ENCODE measurements around the gene RAMACL. TPM values are rescaled to one million over a fixed set of nuclear protein-coding genes. Genes with fewer than 3 reads are reported as not detected.

The RAMACL gene
- total RNA-seq, 1 donor from 2014 or later = 0.30 TPM

DNA sequence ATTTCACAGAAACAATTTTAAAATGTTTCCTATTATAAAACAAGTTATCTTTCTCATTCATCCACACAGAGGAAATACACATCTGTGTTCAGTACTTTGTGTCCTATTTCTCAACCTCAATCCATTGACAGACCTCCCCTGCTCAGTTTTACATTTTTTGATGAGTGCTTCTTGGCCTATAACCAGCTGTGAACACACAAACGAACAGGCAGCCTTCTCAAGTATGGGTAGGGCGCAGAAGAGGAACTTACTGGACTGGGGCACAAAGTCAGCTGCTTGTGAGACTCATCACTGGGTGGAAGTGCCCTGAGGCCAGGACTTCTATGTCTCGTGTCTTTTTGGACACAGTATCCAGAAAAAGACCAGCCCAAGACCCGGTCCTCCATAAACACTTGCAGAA lies 37.8 kb upstream of the RAMACL start:
- Mint-ChIP-seq H3K4me3 (no peak overlapping the region), H3K27ac (no peak overlapping the region), H3K9me3 (no peaks in the 10 kb centered on the region), H3K4me1 (peaks cover 15% of the 10 kb centered on the region), H3K27me3 (peaks cover 31% of the 10 kb centered on the region), H3K36me3 (ENCODE audit: low read depth) (no peaks in the 10 kb centered on the region)
- intact Hi-C loops (cut with micrococcal nuclease) = loop anchor here (10.0 kb wide), 1 partner anchor 731 kb away; no protein-coding TSS in a partner anchor
- no peak for DNase-seq

DNA sequence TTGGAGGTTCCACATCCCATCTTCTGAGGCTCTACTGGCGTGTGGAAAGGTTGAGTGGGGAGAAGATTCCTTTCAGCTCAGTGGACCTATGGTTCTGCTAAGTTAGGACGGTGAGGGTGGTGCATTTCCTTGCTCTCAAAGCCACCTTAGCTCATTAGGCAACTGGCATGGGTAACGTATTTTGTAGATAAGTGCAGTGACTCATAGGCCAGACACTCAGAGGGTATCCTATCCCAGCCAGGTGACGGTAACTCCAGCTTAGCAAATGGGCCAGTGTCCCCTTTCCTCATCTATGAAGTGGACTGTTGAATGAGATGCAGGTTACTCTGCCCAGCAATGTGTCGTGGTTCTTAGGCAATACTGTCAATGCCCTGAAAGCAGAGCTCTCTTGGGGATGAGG lies 36.8 kb upstream of the RAMACL start:
- Mint-ChIP-seq H3K27me3 (peaks cover 26% of the 10 kb centered on the region), H3K9me3 (no peaks in the 10 kb centered on the region), H3K4me1 (peaks cover 10% of the 10 kb centered on the region), H3K4me3 (no peak overlapping the region), H3K36me3 (ENCODE audit: low read depth) (no peaks in the 10 kb centered on the region), H3K27ac (no peak overlapping the region)
- intact Hi-C loops (cut with micrococcal nuclease) = loop anchor here (10.0 kb wide), 1 partner anchor 731 kb away; no protein-coding TSS in a partner anchor
- DNase-seq = no peak

- DNase-seq = no peak
- peaks cover 23% of the 10 kb centered on the region for H3K27me3 Mint-ChIP-seq
- no peak overlapping the region for H3K27ac Mint-ChIP-seq
- peaks cover 3% of the 10 kb centered on the region for H3K4me1 Mint-ChIP-seq
- H3K36me3 Mint-ChIP-seq (ENCODE audit: low read depth) = no peaks in the 10 kb centered on the region
- no peaks in the 10 kb centered on the region for H3K9me3 Mint-ChIP-seq
- intact Hi-C loops (cut with micrococcal nuclease) = loop anchor here (10.0 kb wide), 1 partner anchor 734 kb away; no protein-coding TSS in a partner anchor
- H3K4me3 Mint-ChIP-seq = no peak overlapping the region
Measured at GRCh38 chr6:166621114-166621540, 34.6 kb upstream of the RAMACL start.

DNA sequence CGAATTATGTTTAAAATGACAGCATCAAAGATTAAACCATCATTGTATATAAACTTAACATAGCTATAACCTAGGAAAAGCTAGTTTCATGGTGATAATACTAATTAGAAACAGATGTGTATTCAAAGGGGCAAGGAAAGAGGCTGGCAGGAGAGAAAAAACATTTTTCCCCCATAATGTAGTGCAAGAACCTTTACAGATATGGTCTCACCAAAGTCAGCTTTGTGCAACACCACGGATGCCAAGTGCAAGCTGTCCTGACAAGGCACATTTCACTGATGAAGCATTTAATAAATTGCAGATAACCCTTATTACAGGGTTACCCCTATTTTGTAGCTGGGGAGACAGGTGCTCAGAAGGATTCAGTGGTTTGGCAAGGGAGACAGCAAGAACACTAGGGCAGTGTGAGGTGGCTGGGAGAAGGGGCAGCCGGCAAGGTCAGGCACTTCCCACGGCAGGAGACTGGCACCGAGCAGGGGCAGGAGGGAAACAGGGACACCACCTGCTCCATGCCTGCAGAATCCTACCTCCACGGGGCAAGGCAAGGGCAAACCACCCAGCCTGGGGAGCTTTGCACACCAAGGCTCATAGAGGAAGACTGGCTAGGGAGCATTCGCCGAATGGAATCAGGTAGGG lies 34.1 kb upstream of the RAMACL start:
- Mint-ChIP-seq H3K36me3 (ENCODE audit: low read depth) (no peaks in the 10 kb centered on the region), H3K27ac (no peak overlapping the region), H3K4me3 (no peak overlapping the region), H3K4me1 (peaks cover 3% of the 10 kb centered on the region), H3K9me3 (no peaks in the 10 kb centered on the region), H3K27me3 (peaks cover 18% of the 10 kb centered on the region)
- no peak for DNase-seq
- intact Hi-C loops (cut with micrococcal nuclease) = loop anchor here (10.0 kb wide), 1 partner anchor 734 kb away; no protein-coding TSS in a partner anchor

DNA sequence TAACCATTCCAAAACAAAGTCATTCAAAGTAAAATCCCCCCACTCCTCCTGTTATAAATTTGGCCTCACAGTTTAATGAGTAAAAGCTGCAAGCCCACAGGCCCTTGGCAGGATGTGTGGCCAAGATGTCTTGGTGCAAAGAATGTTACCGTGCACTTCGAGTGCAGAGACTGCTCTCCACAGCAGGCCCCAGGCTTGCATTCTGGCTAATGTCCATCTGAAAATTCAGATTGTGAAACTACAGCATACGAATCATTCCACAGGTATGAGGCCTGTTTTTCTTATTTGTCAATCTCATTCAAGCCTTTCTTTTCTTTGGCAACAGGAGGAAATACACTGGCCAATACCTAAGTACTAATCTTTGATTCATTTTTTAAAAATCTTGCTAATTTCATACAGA lies 33.4 kb upstream of the RAMACL start:
- Mint-ChIP-seq H3K27ac (no peak overlapping the region), H3K4me1 (peaks cover 3% of the 10 kb centered on the region), H3K4me3 (no peak overlapping the region), H3K9me3 (no peaks in the 10 kb centered on the region), H3K27me3 (peaks cover 11% of the 10 kb centered on the region), H3K36me3 (ENCODE audit: low read depth) (no peaks in the 10 kb centered on the region)
- DNase-seq = no peak
- intact Hi-C loops (cut with micrococcal nuclease) = loop anchor here (10.0 kb wide), 1 partner anchor 735 kb away; no protein-coding TSS in a partner anchor

GRCh38 chr6:166618866-166619761 lies 32.6 kb upstream of the RAMACL start:
- no peaks in the 10 kb centered on the region for H3K9me3 Mint-ChIP-seq
- no peak for DNase-seq
- no peak overlapping the region for H3K4me3 Mint-ChIP-seq

GRCh38 chr6:166618251-166618650 lies 31.8 kb upstream of the RAMACL start:
- no peak overlapping the region for H3K4me3 Mint-ChIP-seq
- H3K9me3 Mint-ChIP-seq = no peaks in the 10 kb centered on the region
- H3K27me3 Mint-ChIP-seq = peaks cover 4% of the 10 kb centered on the region
- no peak overlapping the region for H3K27ac Mint-ChIP-seq
- peaks cover 3% of the 10 kb centered on the region for H3K4me1 Mint-ChIP-seq
- no peaks in the 10 kb centered on the region for H3K36me3 Mint-ChIP-seq (ENCODE audit: low read depth)
- DNase-seq = no peak
- intact Hi-C loops (cut with micrococcal nuclease) = no loop called here

More at GRCh38 chr6:166618866-166619761, 32.6 kb upstream of the RAMACL start:
- intact Hi-C loops (cut with micrococcal nuclease) = no loop called here
- no peaks in the 10 kb centered on the region for H3K36me3 Mint-ChIP-seq (ENCODE audit: low read depth)
- peaks cover 6% of the 10 kb centered on the region for H3K27me3 Mint-ChIP-seq
- no peak overlapping the region for H3K27ac Mint-ChIP-seq
- H3K4me1 Mint-ChIP-seq = peaks cover 3% of the 10 kb centered on the region

DNA sequence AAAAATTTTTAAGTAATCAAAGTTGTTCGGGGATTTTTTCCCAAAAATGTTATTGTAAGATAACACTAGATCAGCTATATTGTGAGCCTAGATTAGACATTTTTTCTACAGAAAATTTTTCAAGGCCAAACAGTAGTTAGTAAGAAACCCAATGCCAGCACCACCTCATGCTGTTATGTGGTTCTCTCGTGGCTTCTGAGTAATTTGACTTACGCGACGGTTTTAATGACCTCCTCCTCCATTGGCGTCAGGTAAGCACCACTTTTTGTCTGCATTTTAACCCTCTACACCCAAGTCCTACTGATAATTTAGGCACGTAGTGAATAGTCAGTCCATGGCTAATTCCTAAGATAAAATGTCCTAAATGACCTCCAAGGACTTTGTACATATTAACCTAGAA lies 30.9 kb upstream of the RAMACL start:
- DNase-seq = no peak
- H3K4me1 Mint-ChIP-seq = peaks cover 3% of the 10 kb centered on the region
- intact Hi-C loops (cut with micrococcal nuclease) = no loop called here
- H3K9me3 Mint-ChIP-seq = no peaks in the 10 kb centered on the region
- no peak overlapping the region for H3K4me3 Mint-ChIP-seq
- no peaks in the 10 kb centered on the region for H3K36me3 Mint-ChIP-seq (ENCODE audit: low read depth)
- H3K27ac Mint-ChIP-seq = no peak overlapping the region
- H3K27me3 Mint-ChIP-seq = peaks cover under 1% of the 10 kb centered on the region

DNA sequence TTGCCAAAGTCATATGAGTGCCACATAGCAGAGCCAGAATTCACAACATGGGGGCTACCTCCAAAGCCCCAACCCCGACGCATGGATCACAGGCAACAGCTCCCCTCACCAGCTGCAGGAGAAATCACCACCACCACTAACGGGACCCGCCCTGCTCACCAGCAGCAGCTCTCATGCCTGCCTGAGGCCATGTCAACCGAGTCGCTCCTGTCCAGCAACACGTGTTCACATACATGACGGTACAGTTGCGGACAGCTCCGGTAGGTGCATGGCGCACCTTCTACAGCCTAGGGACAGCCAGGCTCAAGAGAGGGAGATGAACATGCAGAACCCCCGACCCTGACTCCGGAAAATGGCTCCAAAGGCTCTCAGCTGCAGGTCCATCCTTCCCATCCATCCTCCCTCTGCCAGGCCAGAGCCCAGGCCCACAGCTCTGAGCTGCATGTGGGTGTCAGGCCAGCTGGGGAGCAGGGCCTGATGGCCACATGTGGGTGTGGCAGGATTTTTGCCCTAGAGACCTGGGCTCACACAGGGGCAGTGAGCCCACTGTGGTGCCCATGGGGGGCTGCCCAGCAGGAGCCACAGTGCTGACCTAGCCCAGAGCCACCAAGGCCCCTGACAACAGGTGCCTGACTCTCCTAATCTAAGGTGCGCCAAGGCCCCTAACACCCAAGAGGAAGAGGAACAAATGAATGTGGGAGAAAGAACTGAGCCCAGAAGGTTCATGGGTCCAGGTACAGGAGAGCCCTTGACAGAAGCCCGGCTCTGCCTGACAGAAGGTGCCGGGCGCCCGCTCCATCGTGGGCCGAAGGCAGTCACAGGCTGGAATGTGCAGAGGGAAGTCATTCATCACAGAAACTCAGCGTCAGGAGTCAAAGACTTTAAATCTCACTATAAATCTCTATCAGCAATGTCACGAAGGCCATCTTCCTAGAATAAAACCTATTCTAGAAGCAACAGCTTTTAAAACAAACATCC lies 30.1 kb upstream of the RAMACL start:
- Mint-ChIP-seq H3K4me1 (no peaks in the 10 kb centered on the region), H3K36me3 (ENCODE audit: low read depth) (no peaks in the 10 kb centered on the region), H3K4me3 (no peak overlapping the region), H3K27me3 (no peaks in the 10 kb centered on the region), H3K27ac (no peak overlapping the region), H3K9me3 (no peaks in the 10 kb centered on the region)
- no peak for DNase-seq
- intact Hi-C loops (cut with micrococcal nuclease) = no loop called here

DNA sequence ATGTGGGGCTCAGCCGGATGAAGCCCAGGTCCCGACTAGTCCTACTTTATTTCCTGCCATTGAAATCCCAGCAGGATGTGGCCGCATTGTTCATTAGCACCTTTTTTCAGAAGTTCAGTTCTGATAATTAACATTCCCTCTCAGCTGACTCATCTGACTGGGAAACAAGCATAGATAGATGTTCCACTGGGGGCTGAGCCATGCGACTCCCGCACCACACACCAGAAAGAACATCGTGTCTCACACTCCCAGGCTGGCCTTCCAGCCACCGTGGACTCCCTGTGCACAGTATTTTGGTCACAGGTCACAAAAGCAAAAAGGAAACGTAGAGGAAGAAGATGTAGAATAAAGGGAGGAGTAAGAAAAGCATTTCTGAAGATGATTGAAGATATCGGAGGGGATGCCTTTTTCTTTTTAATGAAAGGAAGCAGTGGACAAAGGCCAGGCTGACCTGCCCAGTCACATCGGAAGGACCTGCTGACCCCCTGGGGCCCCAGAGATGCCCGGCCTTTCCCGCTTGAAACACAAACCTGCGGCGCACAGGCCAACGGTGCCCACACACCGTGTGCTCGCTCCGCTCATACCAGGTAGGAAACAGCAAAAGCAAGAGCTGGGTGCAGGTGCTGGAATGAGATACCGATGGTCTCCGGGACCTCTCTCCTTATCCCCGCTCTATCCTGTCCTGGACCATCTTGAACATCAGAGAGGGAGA lies 28.7 kb upstream of the RAMACL start:
- intact Hi-C loops (cut with micrococcal nuclease) = no loop called here
- Mint-ChIP-seq H3K4me3 (no peak overlapping the region), H3K36me3 (ENCODE audit: low read depth) (no peaks in the 10 kb centered on the region), H3K9me3 (no peaks in the 10 kb centered on the region), H3K4me1 (no peaks in the 10 kb centered on the region), H3K27ac (no peak overlapping the region), H3K27me3 (no peaks in the 10 kb centered on the region)
- DNase-seq = no peak

GRCh38 chr6:166614589-166614988 lies 28.1 kb upstream of the RAMACL start:
- Mint-ChIP-seq H3K4me3 (no peak overlapping the region), H3K4me1 (no peaks in the 10 kb centered on the region), H3K27me3 (no peaks in the 10 kb centered on the region), H3K36me3 (ENCODE audit: low read depth) (no peaks in the 10 kb centered on the region), H3K27ac (no peak overlapping the region), H3K9me3 (no peaks in the 10 kb centered on the region)
- intact Hi-C loops (cut with micrococcal nuclease) = no loop called here
- DNase-seq = no peak

GRCh38 chr6:166614171-166614583 lies 27.7 kb upstream of the RAMACL start:
- Mint-ChIP-seq H3K27me3 (no peaks in the 10 kb centered on the region), H3K9me3 (no peaks in the 10 kb centered on the region), H3K4me3 (no peak overlapping the region), H3K27ac (no peak overlapping the region), H3K4me1 (no peaks in the 10 kb centered on the region), H3K36me3 (ENCODE audit: low read depth) (no peaks in the 10 kb centered on the region)
- intact Hi-C loops (cut with micrococcal nuclease) = no loop called here
- no peak for DNase-seq

DNA sequence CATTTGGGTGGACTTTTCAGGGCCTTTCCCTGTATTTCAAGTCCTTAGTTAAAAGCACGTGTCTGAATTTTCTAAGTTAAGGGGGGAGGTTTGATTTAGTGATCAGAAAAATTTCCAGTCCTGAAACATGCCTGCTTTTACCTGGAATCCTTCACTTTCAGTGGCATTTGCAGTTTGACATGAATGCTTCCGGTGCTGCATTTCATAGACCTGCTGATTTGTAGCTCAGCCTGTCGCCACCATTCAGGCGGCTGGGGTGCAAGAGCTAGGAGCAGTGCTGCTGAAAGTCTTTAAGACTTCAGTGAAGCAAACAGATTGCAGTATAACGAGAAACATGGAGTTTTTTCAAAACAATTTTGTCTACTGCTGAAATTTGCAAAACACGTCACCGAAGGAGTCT lies 26.5 kb upstream of the RAMACL start:
- no peaks in the 10 kb centered on the region for H3K9me3 Mint-ChIP-seq
- intact Hi-C loops (cut with micrococcal nuclease) = no loop called here
- no peaks in the 10 kb centered on the region for H3K4me1 Mint-ChIP-seq
- H3K27ac Mint-ChIP-seq = no peak overlapping the region
- H3K36me3 Mint-ChIP-seq (ENCODE audit: low read depth) = no peaks in the 10 kb centered on the region
- H3K27me3 Mint-ChIP-seq = no peaks in the 10 kb centered on the region
- H3K4me3 Mint-ChIP-seq = no peak overlapping the region
- no peak for DNase-seq
